Amniotic stem cell (primary cell): ENCODE results near the gene XYLT1.
"Not testable (repeated sequence)": the region's sequence is repeated elsewhere in the genome, so short reads cannot be mapped to it uniquely, and the experiment has no call there.

Experiments
- DNase-seq: peaks from one replicate; lab custom pipeline; 2025; lab: John Stamatoyannopoulos, UW

The XYLT1 gene

GRCh38 chr16:17335406-17335805 is 135.4 kb downstream of the XYLT1 start:
- DNase-seq: not testable (repeated sequence)

DNA sequence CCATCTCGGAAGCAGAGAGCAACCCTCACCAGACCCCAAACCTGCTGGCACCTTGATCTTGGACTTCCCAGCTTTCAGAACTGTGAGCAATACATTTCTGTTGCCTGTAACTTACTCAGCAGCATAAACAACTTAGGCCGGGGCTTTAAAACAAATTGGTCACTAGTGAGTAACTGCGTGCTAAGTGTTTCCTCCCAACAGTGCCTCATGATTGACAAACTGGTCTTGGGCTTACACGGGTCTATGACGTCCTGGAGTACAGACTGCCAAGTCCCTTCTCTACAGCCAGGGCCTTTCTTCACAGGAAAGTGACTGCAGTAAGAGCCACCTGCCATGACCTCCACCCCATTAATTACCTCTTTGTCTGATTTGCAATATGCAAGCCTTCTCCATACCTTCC is 136.7 kb downstream of the XYLT1 start:
- peak; percentile 25 for DNase-seq

- DNase-seq: no peak
Observed at GRCh38 chr16:17333229-17333628, 137.5 kb downstream of the XYLT1 start.

DNA sequence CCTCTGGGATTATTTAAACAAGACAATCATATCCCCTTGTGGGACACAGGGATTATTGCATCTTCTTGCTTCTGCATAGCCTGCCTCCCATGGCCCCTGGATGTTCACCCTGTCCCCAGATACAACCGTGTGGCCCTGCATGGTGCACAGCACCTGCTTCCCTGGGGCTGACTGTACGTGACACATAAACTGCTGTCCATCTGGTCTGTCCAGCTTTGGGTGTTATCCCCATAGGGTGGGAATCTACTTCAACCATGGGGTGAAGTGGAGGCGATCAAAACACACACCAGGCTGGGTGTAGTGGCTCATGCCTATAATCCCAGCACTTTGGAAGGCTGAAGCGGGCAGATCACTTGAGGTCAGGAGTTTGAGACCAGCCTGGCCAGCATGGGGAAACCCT is 138.8 kb downstream of the XYLT1 start:
- DNase-seq: no peak

DNA sequence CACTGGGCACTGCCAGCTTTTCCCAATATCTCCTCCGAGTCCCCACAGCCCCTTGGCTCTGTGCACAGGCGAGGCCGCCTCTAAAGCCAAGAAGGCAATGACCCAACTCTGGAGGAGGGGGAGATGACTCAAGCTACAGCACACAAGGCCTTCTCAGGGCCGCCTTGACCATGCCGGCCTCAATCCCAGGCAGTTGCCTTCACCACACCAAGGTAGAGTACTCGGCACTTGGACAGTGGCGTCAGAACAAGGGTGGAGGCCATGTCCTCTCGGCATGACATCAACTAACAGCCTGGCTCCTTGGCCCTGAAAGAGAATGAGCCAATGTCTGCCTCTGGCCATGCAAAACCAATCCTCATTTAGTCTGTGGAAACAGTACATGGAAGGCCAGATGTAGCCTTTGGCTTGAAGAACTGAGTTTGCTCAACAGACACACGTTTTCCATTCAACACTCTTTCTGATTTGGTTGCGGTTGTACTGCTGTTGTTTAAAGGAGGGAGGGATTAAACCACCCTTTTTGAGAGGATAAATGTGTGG is 139.6 kb downstream of the XYLT1 start:
- DNase-seq: no peak

DNA sequence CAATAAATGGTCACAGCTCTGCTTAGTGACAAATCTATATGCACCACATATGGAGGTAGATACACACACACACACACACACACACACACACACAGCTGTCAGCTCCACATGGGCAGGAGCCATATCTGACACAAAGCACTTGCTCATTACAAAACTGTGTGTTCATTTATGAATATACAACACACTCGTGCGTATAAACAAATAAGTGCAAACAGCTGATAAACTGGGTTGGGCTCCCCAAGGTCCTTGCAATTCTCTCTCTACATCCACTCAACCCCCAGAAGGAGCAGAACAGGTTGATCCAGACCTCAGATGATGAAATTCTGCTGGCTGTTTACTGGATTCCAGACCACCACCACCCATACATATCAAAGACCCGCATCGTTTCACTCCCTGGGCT is 140.7 kb downstream of the XYLT1 start:
- no peak for DNase-seq

DNA sequence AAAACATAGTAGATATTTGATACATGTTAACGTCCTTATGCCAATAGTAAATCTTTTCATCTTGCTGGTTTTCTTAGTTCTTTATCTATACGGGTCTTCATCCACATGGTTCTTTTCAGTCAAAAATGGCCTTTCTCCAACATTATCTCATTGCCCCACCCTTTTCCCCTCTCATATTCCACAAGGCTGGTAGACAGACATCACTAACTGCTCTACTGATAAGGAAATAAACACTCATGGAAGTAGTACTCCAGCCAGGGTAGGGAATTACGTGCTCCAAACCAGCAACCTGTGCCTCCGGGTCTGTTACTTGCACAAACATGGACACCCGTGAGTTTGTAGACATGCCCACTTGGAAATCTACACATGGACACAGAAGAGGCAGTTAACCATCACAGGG is 141.4 kb downstream of the XYLT1 start:
- no peak for DNase-seq

GRCh38 chr16:17328932-17329331 is 141.8 kb downstream of the XYLT1 start:
- no peak for DNase-seq

DNA sequence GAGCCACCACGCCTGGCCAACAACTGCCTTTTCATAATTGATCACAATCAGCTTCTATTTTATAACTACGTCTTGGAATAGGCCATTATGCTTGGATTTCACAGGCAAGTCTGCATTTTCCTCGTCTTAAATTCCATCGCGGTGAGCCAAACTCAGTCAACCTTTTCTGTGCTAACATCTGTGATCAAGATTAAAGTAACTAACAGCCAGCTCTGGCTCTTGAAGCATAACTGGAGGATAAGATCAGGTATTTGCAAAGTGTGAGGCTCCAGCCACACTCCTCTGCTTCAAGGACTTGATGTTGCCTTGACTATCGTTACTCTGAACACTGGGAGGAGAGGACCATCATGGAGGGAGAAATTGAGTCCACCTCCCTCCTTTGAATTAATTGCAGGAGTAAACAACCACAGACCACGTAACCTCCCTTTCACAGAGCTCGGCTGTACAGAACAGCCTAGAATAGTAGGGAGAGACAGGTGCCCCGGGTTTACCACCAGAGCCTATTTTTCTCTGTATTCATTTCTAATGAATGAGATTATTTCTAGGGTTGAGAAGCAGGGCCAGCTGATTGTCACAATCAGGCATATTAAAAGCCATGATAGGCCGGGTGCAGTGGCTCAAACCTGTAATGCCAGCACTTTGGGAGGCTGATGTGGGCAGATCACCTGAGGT is 143.0 kb downstream of the XYLT1 start:
- no peak for DNase-seq

DNA sequence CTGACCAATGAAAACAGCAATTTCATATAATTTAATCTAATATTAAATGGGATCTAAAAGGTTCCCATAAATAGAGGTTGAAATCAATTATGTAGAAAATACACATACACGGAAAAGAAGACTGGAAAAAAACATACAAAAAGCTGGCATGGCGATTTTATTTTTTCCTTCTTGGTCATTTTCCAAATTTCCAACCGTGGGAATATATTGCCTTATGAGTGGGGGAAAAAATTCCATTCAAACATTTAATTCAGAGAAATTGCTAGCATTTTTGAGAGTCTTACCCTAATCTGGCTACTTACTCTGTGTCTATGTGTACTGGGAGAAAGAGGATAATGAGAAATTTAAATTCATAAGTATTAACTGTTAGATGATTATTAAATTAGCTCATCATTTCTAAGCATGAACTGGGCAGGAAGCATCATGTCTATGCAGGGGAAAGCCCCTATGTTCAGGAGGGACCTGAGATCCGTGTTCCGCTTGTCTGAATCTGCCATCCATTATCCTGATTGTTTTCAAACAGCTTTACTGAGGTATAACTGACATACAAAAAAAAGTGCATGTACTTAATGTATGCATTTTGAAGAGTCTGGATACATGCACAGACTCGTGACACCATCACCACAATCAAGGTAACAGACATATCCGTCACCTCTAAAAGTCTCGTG is 145.2 kb downstream of the XYLT1 start:
- DNase-seq: no peak

DNA sequence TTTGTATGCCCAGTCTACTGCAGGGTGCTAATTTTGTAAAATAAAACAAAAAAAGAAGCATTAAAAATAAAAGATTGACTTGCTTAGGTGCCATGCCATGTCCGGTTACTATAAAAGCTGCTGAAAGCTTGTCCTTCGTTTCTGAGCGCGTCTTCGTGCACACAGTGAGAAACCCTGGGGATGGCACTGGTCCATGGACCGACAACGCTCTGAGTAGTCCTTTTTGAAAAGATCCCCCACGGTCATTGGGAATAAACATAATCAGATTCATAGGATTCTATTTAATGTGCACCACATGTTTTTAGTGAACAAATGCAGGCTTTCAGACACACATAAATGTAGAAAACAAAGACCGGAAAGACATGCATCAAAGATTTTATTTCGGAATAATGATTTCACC is 146.3 kb downstream of the XYLT1 start:
- DNase-seq: no peak

DNA sequence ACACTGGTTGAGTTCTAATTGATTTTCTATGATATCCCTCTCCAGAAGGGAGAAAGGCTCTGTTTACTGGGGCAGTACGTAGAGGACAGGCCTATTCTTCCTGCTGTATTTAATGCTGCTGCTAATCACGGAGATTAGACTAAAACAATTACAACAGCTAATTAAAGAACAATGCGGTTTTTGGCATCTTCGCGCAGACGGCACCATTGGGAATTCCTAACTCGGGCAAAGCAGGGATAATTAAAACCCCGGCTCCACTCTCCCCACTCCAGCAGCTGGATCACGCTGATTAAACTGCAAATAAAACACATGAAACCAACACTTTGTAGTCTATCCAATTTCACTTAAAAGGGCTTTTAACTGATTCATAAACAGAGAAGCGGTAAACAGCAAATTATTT is 147.6 kb downstream of the XYLT1 start:
- no peak for DNase-seq

- no peak for DNase-seq
Observed at GRCh38 chr16:17321824-17322223, 148.9 kb downstream of the XYLT1 start.

DNA sequence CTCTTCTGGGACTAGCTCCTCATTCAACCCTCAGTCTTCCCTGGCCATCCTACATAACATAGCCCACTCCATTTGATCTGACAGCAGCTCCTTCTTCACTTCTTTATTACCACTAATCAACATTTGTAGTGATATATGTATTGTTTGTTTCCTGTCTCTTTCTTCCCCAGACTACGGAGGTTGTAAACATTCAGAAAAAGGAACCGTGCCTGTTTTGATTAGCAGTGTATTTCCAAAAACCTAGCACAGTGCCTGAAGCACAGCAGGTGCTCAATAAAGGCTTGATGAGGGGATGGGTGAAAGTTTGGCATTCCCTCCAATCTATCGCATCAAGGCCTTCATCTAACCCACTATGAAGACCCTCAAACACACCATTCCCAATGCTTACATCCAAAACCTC is 150.8 kb downstream of the XYLT1 start:
- DNase-seq: no peak

GRCh38 chr16:17318238-17318637 is 152.5 kb downstream of the XYLT1 start:
- DNase-seq: no peak

- no peak for DNase-seq
Observed at GRCh38 chr16:17316005-17316404, 154.8 kb downstream of the XYLT1 start.

- DNase-seq: no peak
Observed at GRCh38 chr16:17313793-17314547, 156.8 kb downstream of the XYLT1 start.

- no peak for DNase-seq
Observed at GRCh38 chr16:17313085-17313611, 157.6 kb downstream of the XYLT1 start.

DNA sequence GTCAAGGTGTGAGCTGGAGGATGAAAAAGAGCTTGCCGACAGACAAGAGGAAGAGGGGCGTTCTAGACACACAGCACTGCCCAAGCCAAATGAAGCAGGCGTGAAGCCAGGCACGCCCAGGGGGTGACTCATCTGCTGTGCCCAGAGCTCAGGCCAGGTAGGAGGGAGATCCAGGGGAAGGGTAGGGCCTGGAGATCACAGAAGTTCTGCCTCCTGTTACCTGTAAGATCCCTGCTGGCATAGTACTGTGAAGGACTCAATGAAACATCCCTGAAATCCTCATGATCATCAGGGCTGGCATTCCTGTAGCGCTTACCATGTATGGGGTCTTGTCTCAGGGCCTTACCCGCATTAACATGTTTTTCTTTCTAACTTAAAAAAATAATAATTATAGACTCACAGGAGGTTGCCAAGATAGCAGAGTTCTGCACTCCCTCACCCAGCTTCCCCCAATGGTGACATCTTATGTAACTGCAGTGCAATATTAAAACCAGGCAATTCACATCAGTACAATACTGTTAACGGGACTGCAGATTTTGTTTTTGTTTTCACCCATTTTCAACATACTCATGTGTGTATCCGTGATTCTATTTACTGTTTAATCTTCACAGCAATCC is 158.6 kb downstream of the XYLT1 start:
- no peak for DNase-seq

DNA sequence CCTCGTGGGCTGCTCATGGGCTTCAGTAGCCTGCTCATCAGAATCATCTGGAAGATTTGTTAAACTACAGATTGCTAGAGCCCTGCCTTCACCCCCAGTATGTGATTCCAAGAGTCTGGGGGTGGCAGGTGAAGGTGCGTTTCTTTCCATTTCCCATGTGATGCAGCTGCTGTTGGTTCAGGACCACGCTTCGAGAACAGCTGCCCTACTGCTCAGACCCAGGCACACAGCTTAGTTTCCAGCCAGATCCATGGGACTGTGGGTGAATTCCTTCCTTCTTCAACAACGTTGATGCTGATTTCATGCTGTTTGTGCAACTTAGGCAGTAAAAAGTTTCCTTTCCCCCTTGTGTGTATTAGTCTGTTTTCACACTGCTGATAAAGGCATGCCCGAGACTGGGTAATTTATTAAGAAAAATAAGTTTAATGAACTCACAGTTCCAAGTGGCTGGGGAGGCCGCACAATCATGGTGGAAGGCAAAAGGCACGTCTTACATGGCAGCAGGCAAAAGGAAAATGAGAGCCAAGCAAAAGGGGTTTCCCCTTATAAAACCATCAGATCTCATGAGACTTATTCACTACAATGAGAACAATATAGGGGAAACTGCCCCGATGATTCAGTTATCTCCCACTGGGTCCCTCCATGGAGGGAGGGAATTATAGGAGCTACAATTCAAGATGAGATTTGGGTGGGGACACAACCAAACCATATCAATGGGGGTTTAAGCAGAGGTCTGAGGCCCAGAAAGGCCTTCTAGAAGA is 159.2 kb downstream of the XYLT1 start:
- DNase-seq: no peak

GRCh38 chr16:17309510-17309909 is 161.2 kb downstream of the XYLT1 start:
- no peak for DNase-seq

GRCh38 chr16:17308186-17308585 is 162.6 kb downstream of the XYLT1 start:
- DNase-seq: no peak
